OCI-LY1 (cell line): Measurements from ENCODE around the gene TFB2M.
A peak's percentile ranks its signal among the peaks of the same experiment; 100 is the strongest.

Source experiments
- H2AFZ ChIP-seq: fragments of 200-600 bp; sonication (generic), shearing (Covaris generic); 2 replicates; pipeline ENCODE4 v1.6.0; 2014; ENCODE audit warnings: antibody characterized with exemption, mild to moderate bottlenecking, low read length
- H3F3A ChIP-seq: fragments of 200-600 bp; sonication (generic), shearing (Covaris generic); 2 replicates; pipeline ENCODE4 v1.6.0; 2014; ENCODE audit warnings: mild to moderate bottlenecking, antibody characterized with exemption, low read length, moderate library complexity; ENCODE audit not compliant: insufficient read depth
- H3K27ac ChIP-seq: fragments of 200-600 bp; sonication (generic); 2 replicates; pipeline ENCODE4 v1.5.1; 2014; ENCODE audit warnings: low read length, mixed run types, mild to moderate bottlenecking, low read depth; ENCODE audit not compliant: poor library complexity, severe bottlenecking
- H3K27me3 ChIP-seq: fragments of 200-600 bp; sonication (generic); 2 replicates; pipeline ENCODE4 v1.6.0; 2014; ENCODE audit warnings: antibody characterized with exemption, mild to moderate bottlenecking, low read length, moderate library complexity; ENCODE audit not compliant: insufficient read depth
- H3K36me3 ChIP-seq: fragments of 200-600 bp; sonication (generic); 2 replicates; pipeline ENCODE4 v1.6.1; 2014; ENCODE audit warnings: mild to moderate bottlenecking, antibody characterized with exemption, low read length, moderate library complexity, mixed read lengths; ENCODE audit not compliant: insufficient read depth
- H3K4me1 ChIP-seq: fragments of 200-600 bp; sonication (generic); 2 replicates; pipeline ENCODE4 v1.5.1; 2014; ENCODE audit warnings: mild to moderate bottlenecking, low read length, moderate library complexity; ENCODE audit not compliant: insufficient read depth, severe bottlenecking
- H3K4me2 ChIP-seq: fragments of 200-600 bp; sonication (generic), shearing (Covaris generic); 2 replicates; pipeline ENCODE4 v1.6.1; 2014; ENCODE audit warnings: low read length
- H3K4me3 ChIP-seq: fragments of 200-600 bp; sonication (generic); 2 replicates; pipeline ENCODE4 v1.5.1; 2014; ENCODE audit warnings: low read length, low read depth, mild to moderate bottlenecking, mixed read lengths; ENCODE audit not compliant: poor library complexity, severe bottlenecking
- H3K79me2 ChIP-seq: fragments of 200-600 bp; shearing (Covaris generic); 2 replicates; pipeline ENCODE4 v1.6.1; 2016; ENCODE audit warnings: mixed run types, low read length, mixed read lengths; ENCODE audit not compliant: insufficient read depth
- H3K9ac ChIP-seq: fragments of 200-600 bp; sonication (generic), shearing (Covaris generic); 2 replicates; pipeline ENCODE4 v1.6.1; 2014; ENCODE audit warnings: mild to moderate bottlenecking, low read length, mixed read lengths
- H3K9me2 ChIP-seq: fragments of 200-600 bp; sonication (generic), shearing (Covaris generic); 2 replicates; pipeline ENCODE4 v1.6.1; 2014; ENCODE audit warnings: low read depth, mild to moderate bottlenecking, low read length, mixed read lengths
- H3K9me3 ChIP-seq: fragments of 200-600 bp; shearing (Covaris generic); 2 replicates; pipeline ENCODE4 v1.6.1; 2014; ENCODE audit warnings: low read length, mixed read lengths
- H4K20me1 ChIP-seq: fragments of 200-600 bp; sonication (generic), shearing (Covaris generic); 2 replicates; pipeline ENCODE4 v1.6.0; 2016; ENCODE audit warnings: mild to moderate bottlenecking, low read length; ENCODE audit not compliant: insufficient read depth
- CTCF ChIP-seq: fragments of 200-600 bp; sonication (generic), shearing (Covaris generic); IDR thresholded peaks from 2 replicates; pipeline ENCODE4 v1.5.1; 2017; ENCODE audit warnings: mild to moderate bottlenecking, antibody characterized with exemption, low read length, moderate library complexity, mixed read lengths
- EZH2 ChIP-seq: fragments of 200-600 bp; sonication (generic), shearing (Covaris generic); IDR thresholded peaks from 2 replicates; pipeline ENCODE4 v1.8.0; 2017; ENCODE audit warnings: borderline replicate concordance, mixed run types, mild to moderate bottlenecking, antibody characterized with exemption, low read length, moderate library complexity, mixed read lengths

The TFB2M gene

GRCh38 chr1:246566128-246566812 is at the start of gene TFB2M, which contains the start of gene CNST:
Gene TFB2M, minus strand, starts transcription at chr1:246566261. Its CDS starts 123 bp downstream, at chr1:246566138.
Gene CNST, plus strand, starts transcription at chr1:246566456. Its CDS starts 25,107 bp downstream, at chr1:246591563.
- no peaks in the 10 kb centered on the region for H3K9me2 ChIP-seq
- H3K4me1 ChIP-seq = peaks cover 56% of the 10 kb centered on the region
- no peaks in the 10 kb centered on the region for H3F3A ChIP-seq
- peak within 1 kb of the TSS; percentile 80 for H3K4me2 ChIP-seq
- H3K9me3 ChIP-seq = no peaks in the 10 kb centered on the region
- peak within 1 kb of the TSS; percentile 36; the same call in 1 of the 2 replicates for H2AFZ ChIP-seq
- H3K27ac ChIP-seq = peak within 1 kb of the TSS; percentile 81
- peaks cover 69% of the 10 kb centered on the region for H3K79me2 ChIP-seq
- no peaks in the 10 kb centered on the region for H4K20me1 ChIP-seq
- peaks cover 15% of the 10 kb centered on the region; the same call in 1 of the 2 replicates for H3K36me3 ChIP-seq
- peak within 1 kb of the TSS; percentile 84 for H3K4me3 ChIP-seq
- H3K27me3 ChIP-seq = no peaks in the 10 kb centered on the region
- peak within 1 kb of the TSS; percentile 93 for H3K9ac ChIP-seq
- no peak for TF ChIP-seq EZH2
- TF ChIP-seq CTCF = no peak

- Histone ChIP-seq H3K9ac (no peak overlapping the region), H4K20me1 (no peaks in the 10 kb centered on the region), H3K9me3 (no peaks in the 10 kb centered on the region), H3K79me2 (no peaks in the 10 kb centered on the region), H2AFZ (no peak overlapping the region), H3K27ac (no peak overlapping the region), H3K4me1 (peaks cover 16% of the 10 kb centered on the region), H3F3A (no peaks in the 10 kb centered on the region), H3K27me3 (no peaks in the 10 kb centered on the region), H3K4me2 (no peak overlapping the region), H3K9me2 (no peaks in the 10 kb centered on the region), H3K36me3 (peaks cover 4% of the 10 kb centered on the region; the same call in 1 of the 2 replicates), H3K4me3 (no peak overlapping the region)
- TF ChIP-seq CTCF (no peak), EZH2 (no peak)
These were observed 47.2 kb upstream of the TFB2M start for GRCh38 chr1:246613096-246613758.

GRCh38 chr1:246609632-246610031 is 43.6 kb upstream of the TFB2M start:
- Histone ChIP-seq H3K9me2 (no peaks in the 10 kb centered on the region), H2AFZ (no peak overlapping the region), H3K4me2 (no peak overlapping the region), H3K4me3 (no peak overlapping the region), H3K36me3 (peaks cover 3% of the 10 kb centered on the region; the same call in 1 of the 2 replicates), H3K9me3 (no peaks in the 10 kb centered on the region), H3K27ac (no peak overlapping the region), H3F3A (no peaks in the 10 kb centered on the region), H4K20me1 (no peaks in the 10 kb centered on the region), H3K9ac (no peak overlapping the region), H3K27me3 (no peaks in the 10 kb centered on the region), H3K4me1 (peaks cover 16% of the 10 kb centered on the region), H3K79me2 (0 out of 2 replicates have a peak, but pooled peaks cover 6% of the 10 kb centered on the region)
- TF ChIP-seq EZH2 (no peak), CTCF (no peak)
